Measurements from ENCODE around the gene BBS9. TPM values are rescaled to one million over a fixed set of nuclear protein-coding genes. Genes with fewer than 3 reads are reported as not detected.

Gene BBS9
- polyA plus RNA-seq, 1 experiment, result 6.5 TPM

DNA sequence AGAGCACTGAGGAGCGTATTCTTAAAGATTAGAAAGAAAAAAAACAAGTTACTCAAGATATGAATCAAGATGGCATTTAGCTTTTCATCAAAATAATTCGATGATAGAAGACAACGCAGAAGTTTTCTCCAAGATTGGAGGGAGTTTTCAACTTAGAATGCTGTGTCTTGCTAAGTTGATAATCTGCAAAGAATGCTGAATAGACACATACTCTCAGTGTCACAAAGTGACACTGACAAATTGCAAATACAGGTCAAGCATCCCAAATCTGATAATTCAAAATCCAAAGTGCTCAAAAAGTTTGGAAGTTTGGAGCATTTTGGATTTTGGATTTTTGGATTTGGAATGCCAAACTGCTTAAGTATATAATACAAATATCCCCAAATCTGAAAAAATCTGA, 243.8 kb downstream of the BBS9 start:
- CTCF ChIA-PET, result no interaction called here
- DNase-seq (ENCODE audit: low read depth), result no peak
- H3K36me3 ChIP-seq (ENCODE audit: control insufficient read depth, insufficient read depth, low read length), result no peaks in the 10 kb centered on the region
- TF ChIP-seq, protein P1, sequence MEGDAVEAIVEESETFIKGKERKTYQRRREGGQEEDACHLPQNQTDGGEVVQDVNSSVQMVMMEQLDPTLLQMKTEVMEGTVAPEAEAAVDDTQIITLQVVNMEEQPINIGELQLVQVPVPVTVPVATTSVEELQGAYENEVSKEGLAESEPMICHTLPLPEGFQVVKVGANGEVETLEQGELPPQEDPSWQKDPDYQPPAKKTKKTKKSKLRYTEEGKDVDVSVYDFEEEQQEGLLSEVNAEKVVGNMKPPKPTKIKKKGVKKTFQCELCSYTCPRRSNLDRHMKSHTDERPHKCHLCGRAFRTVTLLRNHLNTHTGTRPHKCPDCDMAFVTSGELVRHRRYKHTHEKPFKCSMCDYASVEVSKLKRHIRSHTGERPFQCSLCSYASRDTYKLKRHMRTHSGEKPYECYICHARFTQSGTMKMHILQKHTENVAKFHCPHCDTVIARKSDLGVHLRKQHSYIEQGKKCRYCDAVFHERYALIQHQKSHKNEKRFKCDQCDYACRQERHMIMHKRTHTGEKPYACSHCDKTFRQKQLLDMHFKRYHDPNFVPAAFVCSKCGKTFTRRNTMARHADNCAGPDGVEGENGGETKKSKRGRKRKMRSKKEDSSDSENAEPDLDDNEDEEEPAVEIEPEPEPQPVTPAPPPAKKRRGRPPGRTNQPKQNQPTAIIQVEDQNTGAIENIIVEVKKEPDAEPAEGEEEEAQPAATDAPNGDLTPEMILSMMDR (IDR thresholded peaks at IDR 0.05; ENCODE audit: insufficient read depth, low read depth, low read length), result no peak
- H3K4me3 ChIP-seq (ENCODE audit: low read depth, low read length), result no peak overlapping the region
- POLR2A ChIA-PET, result no interaction called here
- H3K27me3 ChIP-seq (ENCODE audit: control insufficient read depth, insufficient read depth, low read length), result no peaks in the 10 kb centered on the region

DNA sequence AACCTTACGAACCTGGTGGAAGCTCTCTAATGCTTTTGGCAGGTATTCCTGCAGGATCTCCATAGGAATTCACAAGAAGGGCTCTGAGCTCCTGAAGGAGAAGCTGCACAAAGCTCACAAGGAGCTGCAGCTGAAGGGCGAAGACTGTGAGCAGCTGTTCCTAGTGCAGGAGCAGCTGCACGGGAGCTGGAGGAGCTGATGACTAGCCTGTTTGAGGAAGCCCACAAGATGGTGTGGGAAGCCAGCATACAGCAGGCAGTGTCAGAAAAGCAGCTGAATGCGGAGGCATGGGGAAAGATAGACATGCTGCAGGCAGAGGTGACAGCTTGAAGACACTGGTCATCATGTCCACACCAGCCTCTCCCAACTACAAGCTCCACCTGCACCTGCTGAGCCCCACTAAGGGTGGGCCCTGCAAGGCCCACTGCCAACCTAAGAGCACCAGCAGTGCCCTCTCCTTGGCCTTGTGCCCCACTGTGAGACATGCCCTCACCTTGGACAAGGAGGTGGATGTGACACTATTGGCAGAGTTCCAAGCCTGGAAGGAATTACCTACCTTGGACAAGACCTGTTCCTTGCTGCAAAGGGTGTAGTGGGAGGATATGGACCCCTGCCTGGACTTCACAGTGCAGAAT, 250.6 kb downstream of the BBS9 start:
- POLR2A ChIA-PET, result no interaction called here
- Histone ChIP-seq H3K27me3 (ENCODE audit: control insufficient read depth, insufficient read depth, low read length) (no peaks in the 10 kb centered on the region), H3K4me3 (ENCODE audit: low read depth, low read length) (no peak overlapping the region), H3K36me3 (ENCODE audit: control insufficient read depth, insufficient read depth, low read length) (no peaks in the 10 kb centered on the region)
- no peak for DNase-seq (ENCODE audit: low read depth)
- TF ChIP-seq, protein P1 (IDR thresholded peaks at IDR 0.05; ENCODE audit: insufficient read depth, low read depth, low read length), result no peak
- CTCF ChIA-PET, result interaction anchor here (1.6 kb wide), 1 partner anchor 19 kb away, joined by 3 read pairs; no protein-coding TSS in a partner anchor

DNA sequence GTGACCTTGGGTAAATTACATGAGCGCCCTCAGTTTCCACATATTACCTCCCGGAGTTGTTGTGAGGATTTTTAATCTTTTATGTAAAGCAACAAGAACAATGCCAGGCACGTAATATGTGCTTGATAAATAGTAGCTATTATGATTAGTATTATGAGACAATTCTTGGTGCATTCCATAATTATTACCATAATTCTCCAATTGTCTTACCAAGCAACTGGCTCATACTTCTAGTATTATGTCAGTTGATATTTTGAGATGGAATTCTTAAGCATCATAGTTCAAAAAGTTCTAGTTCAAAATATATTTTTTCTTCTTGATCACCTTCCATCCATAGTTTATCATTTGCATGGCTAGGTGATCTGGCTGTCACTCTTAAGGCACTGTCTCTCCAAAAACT, 259.0 kb downstream of the BBS9 start:
- Histone ChIP-seq H3K36me3 (ENCODE audit: control insufficient read depth, insufficient read depth, low read length) (no peaks in the 10 kb centered on the region), H3K4me3 (ENCODE audit: low read depth, low read length) (no peak overlapping the region), H3K27me3 (ENCODE audit: control insufficient read depth, insufficient read depth, low read length) (no peaks in the 10 kb centered on the region)
- ChIA-PET POLR2A (no interaction called here), CTCF (interaction anchor here (0.6 to 0.8 kb wide), 2 partner anchors 63 to 195 kb away, joined by 3 read pairs; no protein-coding TSS in a partner anchor)
- no peak for DNase-seq (ENCODE audit: low read depth)
- TF ChIP-seq, protein P1 (IDR thresholded peaks at IDR 0.05; ENCODE audit: insufficient read depth, low read depth, low read length), result no peak

DNA sequence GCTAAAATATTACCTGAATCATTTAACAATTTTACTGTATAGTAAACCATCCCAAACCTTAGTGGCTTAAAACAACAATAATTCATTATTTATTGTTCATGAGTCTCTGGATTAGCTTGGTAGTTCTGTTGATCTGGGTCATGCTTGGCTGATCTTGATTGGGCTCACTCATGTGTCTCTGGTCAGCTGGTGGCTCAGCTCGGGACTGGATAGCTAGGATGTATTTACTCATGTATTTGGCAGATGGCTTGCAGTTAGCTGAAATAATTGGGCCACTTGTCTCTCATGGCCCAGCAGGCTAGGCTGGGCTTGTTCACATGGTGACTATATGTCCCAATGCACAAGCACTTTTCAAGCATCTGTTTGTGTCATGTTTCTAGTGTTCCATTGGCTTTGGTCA, 262.8 kb downstream of the BBS9 start:
- POLR2A ChIA-PET, result no interaction called here
- TF ChIP-seq, protein P1 (IDR thresholded peaks at IDR 0.05; ENCODE audit: insufficient read depth, low read depth, low read length), result no peak
- no peaks in the 10 kb centered on the region for H3K36me3 ChIP-seq (ENCODE audit: control insufficient read depth, insufficient read depth, low read length)
- no peaks in the 10 kb centered on the region for H3K27me3 ChIP-seq (ENCODE audit: control insufficient read depth, insufficient read depth, low read length)
- DNase-seq (ENCODE audit: low read depth), result no peak
- CTCF ChIA-PET, result no interaction called here
- H3K4me3 ChIP-seq (ENCODE audit: low read depth, low read length), result no peak overlapping the region

DNA sequence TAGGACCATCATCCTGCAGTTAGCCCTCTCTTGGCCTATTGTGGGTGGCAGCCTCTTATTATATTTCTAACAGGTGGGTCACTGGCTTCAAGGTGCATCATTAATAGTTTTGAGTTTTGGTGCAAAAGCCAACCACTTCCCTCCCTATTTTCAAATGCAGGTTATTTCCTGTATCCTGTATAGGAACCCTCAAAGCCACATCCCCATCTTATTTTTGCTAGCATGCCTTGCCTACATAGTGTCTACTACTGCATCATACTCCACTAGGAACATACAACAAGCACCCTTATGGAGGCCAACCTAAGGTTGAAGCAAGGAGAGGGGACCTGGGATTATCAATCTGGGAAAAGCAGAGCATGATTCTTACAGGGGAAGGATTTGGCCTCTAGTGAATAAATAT, 264.4 kb downstream of the BBS9 start:
- ChIA-PET POLR2A (no interaction called here), CTCF (no interaction called here)
- TF ChIP-seq, protein P1 (IDR thresholded peaks at IDR 0.05; ENCODE audit: insufficient read depth, low read depth, low read length), result no peak
- H3K4me3 ChIP-seq (ENCODE audit: low read depth, low read length), result no peak overlapping the region
- DNase-seq (ENCODE audit: low read depth), result no peak
- H3K27me3 ChIP-seq (ENCODE audit: control insufficient read depth, insufficient read depth, low read length), result no peaks in the 10 kb centered on the region
- no peaks in the 10 kb centered on the region for H3K36me3 ChIP-seq (ENCODE audit: control insufficient read depth, insufficient read depth, low read length)

All from BJ (cell line).